GM23338 (cell line): ENCODE data around the gene SNPH. TPM values are rescaled to one million over a fixed set of nuclear protein-coding genes. Genes with fewer than 3 reads are reported as not detected.

Experiments
- ATAC-seq: fragments of 200-7000 bp; cut with Tn5 transposase; 3 replicates; pipeline ENCODE4 v1.9.1; 2020
- DNase-seq: peaks from one replicate; pipeline ENCODE4 v3.0.0-alpha.2; 2015; ENCODE audit warnings: low spot score
- H2AFZ ChIP-seq: fragments of 200-600 bp; sonication (generic); 2 replicates; pipeline ENCODE4 v1.8.0; 2016; ENCODE audit warnings: antibody characterized with exemption, mild to moderate bottlenecking, moderate library complexity
- H3F3A ChIP-seq: fragments of 200-600 bp; sonication (generic); replicated peaks from 2 replicates; pipeline ENCODE4 v1.8.0; 2017; ENCODE audit warnings: antibody characterized with exemption, mixed run types, low read depth
- H3K27ac ChIP-seq: fragments of 200-600 bp; sonication (generic); 2 replicates; pipeline ENCODE4 v1.6.1; 2016; ENCODE audit warnings: low read depth
- H3K27me3 ChIP-seq: fragments of 200-600 bp; sonication (generic); 2 replicates; pipeline ENCODE4 v1.8.0; 2016; ENCODE audit warnings: mild to moderate bottlenecking, mixed run types, moderate library complexity; ENCODE audit not compliant: insufficient read depth
- H3K36me3 ChIP-seq: fragments of 200-600 bp; sonication (generic); 2 replicates; pipeline ENCODE4 v1.8.0; 2016; ENCODE audit warnings: mild to moderate bottlenecking; ENCODE audit not compliant: insufficient read depth
- H3K4me1 ChIP-seq: fragments of 200-600 bp; sonication (generic); 2 replicates; pipeline ENCODE4 v1.8.0; 2016; ENCODE audit warnings: mild to moderate bottlenecking, moderate library complexity; ENCODE audit not compliant: insufficient read depth
- H3K4me2 ChIP-seq: fragments of 200-600 bp; sonication (generic); 2 replicates; pipeline ENCODE4 v1.7.1; 2017; ENCODE audit warnings: mixed run types
- H3K4me3 ChIP-seq: fragments of 200-600 bp; sonication (generic); 2 replicates; pipeline ENCODE4 v1.6.1; 2016; ENCODE audit warnings: mixed run types
- H3K79me2 ChIP-seq: fragments of 200-600 bp; sonication (generic); replicated peaks from 2 replicates; pipeline ENCODE4 v1.8.0; 2017; ENCODE audit warnings: mild to moderate bottlenecking; ENCODE audit not compliant: insufficient read depth
- H3K9me2 ChIP-seq: fragments of 200-600 bp; sonication (generic); 2 replicates; pipeline ENCODE4 v1.8.0; 2017; ENCODE audit not compliant: insufficient read depth
- H4K20me1 ChIP-seq: fragments of 200-600 bp; sonication (generic); replicated peaks from 2 replicates; pipeline ENCODE4 v1.8.0; 2017; ENCODE audit warnings: mild to moderate bottlenecking; ENCODE audit not compliant: insufficient read depth
- H3K27ac Mint-ChIP-seq: 2 replicates; pipeline ENCODE4 v1.8.0; 2020; ENCODE audit warnings: inconsistent platforms, mild to moderate bottlenecking, moderate library complexity, mixed read lengths
- H3K27me3 Mint-ChIP-seq: 3 replicates; pipeline ENCODE4 v1.8.0; 2022; ENCODE audit warnings: low read depth, mild to moderate bottlenecking, moderate library complexity, mixed read lengths, inconsistent platforms; ENCODE audit not compliant: insufficient read depth, poor library complexity
- H3K36me3 Mint-ChIP-seq: 3 replicates; pipeline ENCODE4 v1.8.0; 2021; ENCODE audit warnings: low read depth, mild to moderate bottlenecking, inconsistent platforms, moderate library complexity, mixed read lengths
- H3K4me1 Mint-ChIP-seq: 3 replicates; pipeline ENCODE4 v1.8.0; 2020; ENCODE audit warnings: mild to moderate bottlenecking, inconsistent platforms, mixed read lengths
- H3K4me3 Mint-ChIP-seq: 3 replicates; pipeline ENCODE4 v1.8.0; 2021; ENCODE audit warnings: moderate library complexity, mild to moderate bottlenecking, inconsistent platforms, mixed read lengths
- H3K9me3 Mint-ChIP-seq: 3 replicates; pipeline ENCODE4 v1.8.0; 2020; ENCODE audit warnings: moderate library complexity, mild to moderate bottlenecking, inconsistent platforms, mixed read lengths
- CREB1 ChIP-seq: fragments of 250-450 bp; sonication (Bioruptor Pico); IDR thresholded peaks from 2 replicates; pipeline ENCODE4 v1.5.0; 2020; ENCODE audit warnings: low read depth, mild to moderate bottlenecking, moderate library complexity
- CTCF ChIP-seq, 2 experiments: fragments of 200-600 bp in 1 of 2; sonication (generic) in 1 of 2; conservative IDR thresholded peaks; 2 replicates each; pipeline versions ENCODE4 v1.5.1 to v1.6.1; 2016 to 2017; ENCODE audit warnings: antibody characterized with exemption in 2 of 2, low read depth in 2 of 2, mild to moderate bottlenecking in 2 of 2, moderate library complexity in 1 of 2
- ETS1 ChIP-seq: IDR thresholded peaks from 2 replicates; pipeline ENCODE4 v1.6.1; 2016; ENCODE audit warnings: antibody characterized with exemption
- EZH2 ChIP-seq: fragments of 200-600 bp; sonication (generic); IDR thresholded peaks from one replicate; pipeline ENCODE4 v1.8.0; 2017; ENCODE audit warnings: antibody characterized with exemption, mild to moderate bottlenecking, low read depth; ENCODE audit not compliant: unreplicated experiment
- EZH2phosphoT487 ChIP-seq: fragments of 200-600 bp; sonication (generic); IDR thresholded peaks from one replicate; pipeline ENCODE4 v1.8.1; 2018; ENCODE audit warnings: antibody characterized with exemption; ENCODE audit not compliant: unreplicated experiment
- JUNB ChIP-seq: IDR thresholded peaks from one replicate; pipeline ENCODE4 v1.6.1; 2016; ENCODE audit warnings: antibody characterized with exemption; ENCODE audit not compliant: unreplicated experiment
- NANOG ChIP-seq: IDR thresholded peaks from 2 replicates; pipeline ENCODE4 v1.6.1; 2016; ENCODE audit warnings: antibody characterized with exemption, borderline replicate concordance
- POLR2AphosphoS5 ChIP-seq: IDR thresholded peaks from 2 replicates; pipeline ENCODE4 v1.6.1; 2016; ENCODE audit warnings: antibody characterized with exemption, low read depth
- REST ChIP-seq: IDR thresholded peaks from one replicate; pipeline ENCODE4 v1.6.1; 2018; ENCODE audit warnings: antibody characterized with exemption; ENCODE audit not compliant: unreplicated experiment
- STAT1 ChIP-seq: IDR thresholded peaks from one replicate; pipeline ENCODE4 v1.6.1; 2016; ENCODE audit warnings: antibody characterized with exemption; ENCODE audit not compliant: unreplicated experiment
- ZNF114 ChIP-seq: fragments of 250-450 bp; sonication (Bioruptor Pico); IDR thresholded peaks from 2 replicates; pipeline ENCODE4 v1.5.0; 2020; ENCODE audit warnings: mild to moderate bottlenecking, moderate library complexity
- ZNF331 ChIP-seq: fragments of 250-450 bp; sonication (Bioruptor Pico); IDR thresholded peaks from 2 replicates; pipeline ENCODE4 v1.5.0; 2020; ENCODE audit warnings: low read depth, mild to moderate bottlenecking, moderate library complexity
- ZNF462 ChIP-seq: fragments of 250-450 bp; sonication (Bioruptor Pico); IDR thresholded peaks from 2 replicates; pipeline ENCODE4 v1.5.0; 2020; ENCODE audit warnings: mild to moderate bottlenecking, moderate library complexity
- polyA plus RNA-seq: library from polyadenylated mRNA; unstranded; fragments of >200 nt; fragmentation: Nextera tagmentation; extraction: Ambion mirVana; gene quantifications from 2 replicates; pipeline ENCODE4 v1.2.1, GENCODE V29; 2016
- total RNA-seq: library from RNA; depleted of rRNA; stranded (reverse); fragments of >200 nt; shearing (Covaris generic); gene quantifications from 2 replicates; pipeline ENCODE4 v1.2.3, GENCODE V29; 2014

The SNPH gene
- total and polyA plus RNA-seq, 2 experiments from 2014 or later, result 1.5 to 5.8 TPM

GRCh38 chr20:1294497-1294896, 28.4 kb downstream of the SNPH start (continued):
- TF ChIP-seq ZNF114 (CRISPR knock-in tag) (no peak), ZNF331 (CRISPR knock-in tag) (no peak), NANOG (no peak), ETS1 (no peak), EZH2phosphoT487 (no peak), STAT1 (no peak), REST (no peak), CTCF (conservative IDR thresholded peaks at IDR 0.05; ENCODE audit: low read depth in 2 of 2) (no peak), POLR2AphosphoS5 (no peak), JUNB (no peak), EZH2 (no peak), CREB1 (CRISPR knock-in tag) (no peak)

- DNase-seq (no peak), ATAC-seq (no peak)
- no peaks in the 10 kb centered on the region for H4K20me1 ChIP-seq
- H3K4me2 ChIP-seq, result no peak overlapping the region
- no peaks in the 10 kb centered on the region for H3K9me2 ChIP-seq
- Mint-ChIP-seq H3K9me3 (no peaks in the 10 kb centered on the region), H3K4me3 (no peak overlapping the region), H3K27me3 (peaks cover 4% of the 10 kb centered on the region), H3K36me3 (no peaks in the 10 kb centered on the region), H3K27ac (no peak overlapping the region), H3K4me1 (no peaks in the 10 kb centered on the region)
- H3K4me1 ChIP-seq, result no peaks in the 10 kb centered on the region
- no peaks in the 10 kb centered on the region for H3K79me2 ChIP-seq
- no peak overlapping the region for H3K27ac ChIP-seq
- no peaks in the 10 kb centered on the region for H3K27me3 ChIP-seq
- H3K4me3 ChIP-seq, result no peak overlapping the region
- no peaks in the 10 kb centered on the region for H3F3A ChIP-seq
- H2AFZ ChIP-seq, result no peak overlapping the region
- H3K36me3 ChIP-seq, result no peaks in the 10 kb centered on the region
- TF ChIP-seq ZNF462 (no peak), NANOG (no peak), STAT1 (no peak), EZH2phosphoT487 (no peak), ZNF114 (CRISPR knock-in tag) (no peak), JUNB (no peak)
These were observed 29.3 kb downstream of the SNPH start for GRCh38 chr20:1295276-1295930.
